DMS53 (cell line): Measurements from ENCODE around the gene PPP2R3A.

Source experiments
- DNase-seq: peaks from one replicate; lab custom pipeline; 2025; lab: John Stamatoyannopoulos, UW

Gene PPP2R3A

GRCh38 chr3:135967867-135968266 lies 2.3 kb downstream of the PPP2R3A start:
- peak; percentile 75 for DNase-seq

- no peak for DNase-seq
These were observed 5.1 kb downstream of the PPP2R3A start for GRCh38 chr3:135970506-135971116.

DNA sequence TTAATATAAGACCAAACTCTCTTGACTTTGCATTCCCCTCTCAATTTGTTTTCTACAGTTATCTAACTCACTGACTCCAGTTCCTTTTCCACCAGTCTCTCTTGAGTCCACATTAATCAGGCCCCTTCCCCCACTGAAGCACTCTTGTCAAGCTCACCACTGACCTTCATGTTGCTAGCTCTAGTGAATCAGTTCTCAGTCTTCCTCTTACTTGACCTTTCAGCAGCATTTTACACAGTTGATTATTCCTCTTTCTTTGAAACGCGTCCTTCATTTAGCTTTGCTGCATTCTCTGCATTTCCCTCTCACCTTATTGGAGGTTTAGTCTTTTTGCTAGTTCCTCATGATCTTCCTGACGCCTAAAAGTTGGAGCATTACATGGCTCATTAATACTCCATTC lies 8.3 kb downstream of the PPP2R3A start:
- DNase-seq, result no peak

DNA sequence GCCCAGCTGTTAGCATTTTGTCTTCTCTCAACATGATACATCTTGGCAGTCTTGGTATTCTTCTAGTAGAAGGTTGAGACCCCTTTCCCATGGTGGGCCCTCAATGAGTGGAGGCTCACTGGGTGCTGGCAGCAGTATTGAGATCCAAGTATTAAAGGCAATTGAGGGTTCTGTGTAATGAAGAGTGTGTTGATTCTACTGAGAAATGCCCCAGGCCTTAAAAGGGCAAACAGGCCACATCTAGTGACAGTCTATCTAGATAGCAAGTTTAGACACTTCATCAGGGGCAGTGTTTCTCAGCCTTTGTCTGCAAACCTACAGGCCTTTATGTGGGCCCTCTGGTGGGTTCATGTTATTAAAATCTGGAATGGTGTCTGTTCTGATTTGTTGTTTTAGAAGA lies 9.5 kb downstream of the PPP2R3A start:
- no peak for DNase-seq

- DNase-seq, result no peak
These were observed 10.0 kb downstream of the PPP2R3A start for GRCh38 chr3:135975536-135975935.

DNA sequence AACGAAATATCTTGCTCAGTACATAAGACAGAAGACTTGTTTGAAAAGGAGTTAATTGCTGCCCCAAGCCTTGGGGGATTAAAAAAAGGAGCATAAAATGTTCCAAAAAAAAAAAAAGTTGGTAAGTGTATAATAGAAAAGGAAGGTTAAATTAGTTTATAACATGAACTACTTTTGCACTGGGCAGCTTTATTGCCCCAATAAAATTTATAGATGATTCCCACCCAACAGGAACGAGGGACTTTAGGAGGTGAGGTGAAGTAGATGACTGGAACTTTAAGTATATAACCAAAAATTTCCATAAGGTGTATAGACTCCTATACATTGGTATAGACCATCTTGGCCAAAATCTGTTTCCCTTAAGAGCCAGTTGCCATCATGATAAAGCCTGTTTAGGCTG lies 14.8 kb downstream of the PPP2R3A start:
- DNase-seq, result no peak

DNA sequence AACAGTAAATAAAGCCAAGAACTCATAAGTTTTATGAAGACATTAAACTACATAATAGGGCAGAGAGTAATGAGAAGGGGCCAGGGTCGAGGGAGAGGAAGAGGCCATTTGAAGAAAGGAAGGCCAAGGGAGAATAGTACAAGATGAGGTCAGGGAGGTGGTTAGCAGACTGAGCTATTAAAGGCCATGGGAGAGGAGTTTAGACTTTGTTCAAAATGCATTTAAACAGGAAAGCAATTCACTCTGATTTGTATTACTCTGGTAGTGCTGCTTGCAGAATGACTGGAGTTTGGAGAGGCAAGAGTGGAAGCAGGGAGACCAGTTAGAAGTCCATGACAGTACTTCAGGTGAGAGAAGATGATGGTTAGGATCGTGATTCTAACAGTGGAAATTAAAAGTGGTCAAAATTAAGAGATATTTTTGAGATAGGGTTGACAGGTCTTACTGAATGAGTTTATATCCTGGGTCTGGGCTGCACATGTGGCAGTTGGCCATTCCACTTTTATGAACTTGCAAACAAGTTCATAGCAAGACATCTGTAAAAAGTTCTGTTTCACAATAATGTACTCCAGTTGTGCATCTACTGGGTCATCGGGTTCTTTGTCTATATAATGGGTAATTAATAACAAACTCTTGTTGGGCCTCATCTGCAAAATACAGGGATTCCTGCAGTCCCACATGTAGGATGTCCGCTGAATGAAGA lies 16.3 kb downstream of the PPP2R3A start:
- no peak for DNase-seq

- DNase-seq, result no peak
These were observed 16.9 kb downstream of the PPP2R3A start for GRCh38 chr3:135982404-135982761.

DNA sequence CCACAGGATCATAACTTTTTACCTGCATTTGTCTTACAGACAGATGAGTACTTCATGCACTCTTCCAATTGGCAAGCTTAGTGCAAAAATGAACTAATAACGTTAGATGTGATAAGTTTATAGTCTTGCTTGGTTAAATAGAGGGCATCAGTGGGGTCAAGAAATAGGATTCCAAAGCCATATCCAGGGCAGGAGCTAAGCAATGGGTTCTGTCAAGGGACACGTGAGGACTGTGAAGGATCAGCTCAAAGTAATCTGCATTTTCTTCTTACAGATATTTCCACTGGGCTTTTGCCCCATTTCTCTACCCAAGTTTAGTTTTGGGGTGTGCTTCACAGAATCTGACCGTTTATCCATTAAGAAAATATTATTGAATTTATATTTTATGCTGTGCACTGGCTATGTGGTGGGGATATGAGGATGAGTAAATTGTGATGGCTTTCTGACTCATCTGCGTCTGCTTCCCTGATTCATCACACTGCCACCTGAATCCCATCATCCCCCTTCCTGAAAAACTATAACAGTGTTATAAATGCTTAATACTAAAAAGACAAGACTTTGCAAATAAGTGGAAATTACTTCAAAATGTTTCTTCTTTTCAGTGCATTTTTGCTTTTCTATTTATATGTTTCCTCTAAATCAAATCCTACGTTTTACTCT lies 17.5 kb downstream of the PPP2R3A start:
- no peak for DNase-seq

DNA sequence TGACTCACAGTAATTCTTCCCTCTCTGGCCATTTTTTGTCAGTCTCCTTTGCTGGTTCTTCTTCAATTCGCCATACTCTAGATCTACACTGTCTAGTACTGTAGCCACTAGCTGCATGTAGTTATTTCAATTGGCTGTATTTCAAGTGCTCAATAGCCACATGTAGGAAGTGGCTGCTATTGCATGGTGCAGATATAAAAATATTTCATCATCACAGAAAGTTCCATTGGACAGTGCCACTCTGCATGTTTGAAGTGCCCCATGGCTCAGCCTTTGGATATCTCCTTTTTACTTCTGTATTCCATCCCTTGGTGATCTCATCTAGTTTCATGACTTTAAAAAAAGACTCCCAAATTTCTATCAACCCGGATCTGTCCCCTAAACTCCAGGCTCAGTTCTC lies 22.1 kb downstream of the PPP2R3A start:
- no peak for DNase-seq

- no peak for DNase-seq
These were observed 23.7 kb downstream of the PPP2R3A start for GRCh38 chr3:135989242-135989641.

GRCh38 chr3:135990903-135991302 lies 25.4 kb downstream of the PPP2R3A start:
- no peak for DNase-seq

DNA sequence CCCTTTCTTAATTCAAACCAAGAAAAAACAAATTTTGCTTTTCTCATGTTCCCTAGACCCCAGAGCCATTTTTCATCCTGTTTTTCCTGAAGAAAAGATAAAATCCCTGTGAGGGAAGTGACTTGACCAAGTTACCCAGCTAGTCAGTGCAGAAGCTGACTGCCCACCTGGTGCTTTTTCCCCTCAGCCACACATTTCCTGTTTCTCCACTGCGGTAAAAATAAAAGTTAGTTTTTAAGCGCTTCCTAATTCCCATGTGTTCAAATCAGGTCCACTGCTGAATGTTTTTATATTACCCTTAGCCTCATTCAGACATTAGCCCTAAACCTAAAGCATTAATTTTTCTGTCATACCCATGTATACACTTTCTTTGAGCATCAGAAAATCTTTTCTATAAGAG lies 26.1 kb downstream of the PPP2R3A start:
- DNase-seq, result no peak

DNA sequence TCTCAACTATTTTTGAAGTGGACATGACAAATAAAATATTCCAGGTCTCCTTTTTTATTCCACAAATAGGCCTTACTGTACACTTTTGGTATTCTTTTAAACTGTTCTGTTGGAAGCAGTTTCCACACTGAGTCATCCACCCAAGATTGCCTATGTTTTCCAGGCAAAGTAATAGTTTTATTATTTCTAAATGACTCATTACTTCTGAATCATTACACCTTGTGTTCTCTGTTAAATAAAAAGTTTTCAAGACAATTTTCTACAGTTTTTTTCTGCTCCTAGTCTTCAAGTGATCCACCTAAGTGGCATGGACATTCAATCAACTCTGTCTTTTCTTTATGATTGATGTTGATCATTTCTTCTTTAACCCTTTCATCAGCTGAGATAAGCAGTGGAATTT lies 26.5 kb downstream of the PPP2R3A start:
- DNase-seq, result no peak

DNA sequence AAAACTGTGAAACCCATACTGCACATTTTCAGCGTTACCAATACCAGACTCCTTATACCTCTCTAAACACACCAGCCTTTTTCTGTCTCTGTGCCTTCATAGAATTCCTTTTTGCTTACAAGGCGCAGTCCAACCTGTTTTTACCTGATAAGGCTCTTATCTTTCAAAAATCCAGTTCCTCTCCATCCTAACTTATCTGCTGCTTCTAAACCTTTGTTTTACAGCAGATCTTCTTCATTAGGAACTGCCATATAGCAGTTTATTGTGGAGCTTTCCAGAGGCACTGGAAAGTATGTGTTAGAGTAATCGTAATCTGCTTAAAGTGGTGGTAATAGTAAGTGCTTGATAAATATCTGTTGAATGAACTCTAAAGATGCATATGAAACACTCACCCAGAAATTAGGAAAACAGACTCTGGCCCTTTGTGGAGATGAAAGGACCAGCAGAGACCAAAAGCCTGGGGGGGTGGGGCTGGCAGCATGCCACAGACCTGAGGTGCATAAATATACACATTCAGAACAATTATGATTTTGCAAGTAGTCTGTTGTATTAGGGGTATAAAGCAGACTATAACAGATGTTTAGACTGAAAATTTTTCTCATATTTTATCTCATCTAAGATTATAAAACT lies 29.3 kb downstream of the PPP2R3A start:
- DNase-seq, result no peak

- no peak for DNase-seq
These were observed 30.2 kb downstream of the PPP2R3A start for GRCh38 chr3:135995766-135996165.

DNA sequence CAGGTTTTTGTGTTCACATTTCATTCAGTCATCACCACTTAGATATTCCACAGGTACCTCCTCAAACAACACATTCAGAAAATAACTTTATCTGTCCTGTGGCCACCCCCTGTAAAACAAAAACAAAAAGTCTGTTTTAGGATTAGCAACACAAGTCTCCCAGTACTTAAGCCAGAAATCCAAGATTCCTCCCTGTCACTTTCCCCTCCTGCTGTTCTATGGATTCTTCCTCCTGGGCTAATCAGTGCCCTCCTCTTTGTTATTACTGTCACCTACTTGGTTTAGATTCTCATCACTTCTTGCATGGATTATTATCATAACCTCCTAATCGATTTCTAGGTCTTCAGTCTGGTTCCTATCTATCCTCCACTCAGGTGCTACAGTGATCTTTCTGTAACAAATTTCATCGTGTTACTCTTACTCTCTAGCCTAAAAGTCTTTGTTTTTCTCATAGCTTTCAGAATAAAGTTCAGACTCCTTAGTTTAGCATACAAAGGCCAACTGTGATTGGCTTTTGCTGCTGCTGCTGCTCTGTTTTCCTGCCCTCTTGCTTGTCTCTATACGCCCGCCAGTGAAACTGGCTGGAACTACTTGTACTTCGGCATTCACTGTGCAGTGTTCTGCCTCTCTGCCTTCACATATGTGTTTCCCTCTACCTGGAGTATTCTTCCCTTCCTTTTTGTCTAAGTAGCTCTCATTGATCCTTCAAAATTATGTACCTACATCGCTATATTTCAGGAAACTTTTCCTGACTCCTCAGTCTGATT lies 32.2 kb downstream of the PPP2R3A start:
- no peak for DNase-seq

GRCh38 chr3:136008221-136008620 lies 42.7 kb downstream of the PPP2R3A start:
- DNase-seq, result no peak

DNA sequence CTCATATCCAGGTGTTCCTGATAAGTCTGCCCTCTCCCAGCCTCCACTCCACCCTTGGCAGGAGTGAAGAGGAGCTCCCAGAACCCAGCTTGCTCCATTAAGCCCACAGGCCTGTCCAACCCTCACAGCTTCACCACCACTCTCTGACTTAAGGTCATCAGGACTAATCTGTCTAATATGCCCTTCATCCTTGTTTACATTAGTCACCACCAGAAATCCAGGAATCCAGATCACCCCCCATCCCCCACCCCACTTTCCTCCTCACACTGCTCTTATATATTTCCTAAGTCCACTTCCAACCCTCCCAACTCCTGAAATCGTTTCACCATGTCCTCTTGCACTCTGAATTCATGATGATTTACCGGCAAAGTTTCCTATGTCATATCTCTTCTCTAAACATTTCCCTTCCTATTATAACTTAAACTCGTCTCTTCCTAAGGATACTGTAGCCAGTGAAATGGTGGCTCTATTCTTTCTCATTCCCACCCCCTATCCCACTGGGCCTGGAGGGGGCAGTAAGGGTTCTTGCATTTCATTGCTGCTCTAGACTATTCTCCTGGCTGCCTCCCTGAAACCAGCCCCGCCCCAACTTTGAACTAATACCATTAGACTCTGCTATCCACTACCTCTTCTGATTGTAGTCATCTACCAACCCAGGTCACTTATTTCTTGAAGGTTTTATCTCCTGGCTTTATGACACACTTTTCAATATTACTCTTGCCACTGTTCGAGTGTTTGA lies 43.4 kb downstream of the PPP2R3A start:
- DNase-seq, result no peak

DNA sequence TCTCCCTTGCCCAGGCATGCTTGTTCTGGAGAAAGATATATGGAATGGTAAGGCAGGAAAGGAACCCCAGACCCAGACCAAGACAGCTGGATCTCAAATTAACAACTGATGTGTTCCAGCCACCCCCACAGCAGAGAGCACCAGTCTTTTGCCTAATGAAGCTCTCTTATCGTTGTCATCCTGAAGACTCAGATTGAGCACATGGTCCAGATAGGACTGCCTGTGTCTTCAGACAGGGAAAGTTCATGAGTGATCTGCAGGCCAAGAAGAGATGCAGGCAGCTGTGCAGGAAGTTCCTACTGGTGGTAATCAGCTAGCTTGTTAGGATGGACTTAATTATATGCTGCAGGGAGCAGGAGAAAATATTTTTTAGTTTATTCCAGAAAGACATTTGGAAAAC lies 53.3 kb downstream of the PPP2R3A start:
- DNase-seq, result no peak

- no peak for DNase-seq
These were observed 56.3 kb downstream of the PPP2R3A start for GRCh38 chr3:136021803-136022202.
